OCI-LY1 (cell line): ENCODE results near the gene PLLP.

Experiments used
- EZH2 ChIP-seq: fragments of 200-600 bp; sonication (generic), shearing (Covaris generic); IDR thresholded peaks from 2 replicates; pipeline ENCODE4 v1.8.0; 2017; ENCODE audit warnings: borderline replicate concordance, mixed run types, mild to moderate bottlenecking, antibody characterized with exemption, low read length, moderate library complexity, mixed read lengths
- TF ChIP-seq, protein P1 (sequence below): fragments of 200-600 bp; sonication (generic), shearing (Covaris generic); IDR thresholded peaks from 2 replicates; pipeline ENCODE4 v1.5.1; 2017; ENCODE audit warnings: mild to moderate bottlenecking, antibody characterized with exemption, low read length, moderate library complexity, mixed read lengths

- TF ChIP-seq, protein P1, sequence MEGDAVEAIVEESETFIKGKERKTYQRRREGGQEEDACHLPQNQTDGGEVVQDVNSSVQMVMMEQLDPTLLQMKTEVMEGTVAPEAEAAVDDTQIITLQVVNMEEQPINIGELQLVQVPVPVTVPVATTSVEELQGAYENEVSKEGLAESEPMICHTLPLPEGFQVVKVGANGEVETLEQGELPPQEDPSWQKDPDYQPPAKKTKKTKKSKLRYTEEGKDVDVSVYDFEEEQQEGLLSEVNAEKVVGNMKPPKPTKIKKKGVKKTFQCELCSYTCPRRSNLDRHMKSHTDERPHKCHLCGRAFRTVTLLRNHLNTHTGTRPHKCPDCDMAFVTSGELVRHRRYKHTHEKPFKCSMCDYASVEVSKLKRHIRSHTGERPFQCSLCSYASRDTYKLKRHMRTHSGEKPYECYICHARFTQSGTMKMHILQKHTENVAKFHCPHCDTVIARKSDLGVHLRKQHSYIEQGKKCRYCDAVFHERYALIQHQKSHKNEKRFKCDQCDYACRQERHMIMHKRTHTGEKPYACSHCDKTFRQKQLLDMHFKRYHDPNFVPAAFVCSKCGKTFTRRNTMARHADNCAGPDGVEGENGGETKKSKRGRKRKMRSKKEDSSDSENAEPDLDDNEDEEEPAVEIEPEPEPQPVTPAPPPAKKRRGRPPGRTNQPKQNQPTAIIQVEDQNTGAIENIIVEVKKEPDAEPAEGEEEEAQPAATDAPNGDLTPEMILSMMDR = no peak
- no peak for TF ChIP-seq EZH2
These were observed 20.7 kb downstream of the PLLP start for GRCh38 chr16:57263541-57264351.
